ENCODE data around the gene C20orf202.
A peak's percentile ranks its signal among the peaks of the same experiment; 100 is the strongest.

The C20orf202 gene

GRCh38 chr20:1185316-1185741 is 17.9 kb upstream of the C20orf202 start:
- DNase-seq = no peak

- peak; percentile 24 to 42 for DNase-seq
Measured at GRCh38 chr20:1185790-1186334, 17.4 kb upstream of the C20orf202 start.

GRCh38 chr20:1186367-1186991 is 16.8 kb upstream of the C20orf202 start:
- DNase-seq = no peak

GRCh38 chr20:1187605-1188171 is 15.6 kb upstream of the C20orf202 start:
- no peak for DNase-seq

- DNase-seq = no peak
Measured at GRCh38 chr20:1188347-1188746, 14.9 kb upstream of the C20orf202 start.

- DNase-seq = no peak
Measured at GRCh38 chr20:1189827-1190226, 13.4 kb upstream of the C20orf202 start.

GRCh38 chr20:1190847-1191246 is 12.4 kb upstream of the C20orf202 start:
- DNase-seq = no peak

GRCh38 chr20:1191299-1191698 is 12.0 kb upstream of the C20orf202 start:
- DNase-seq = no peak

- DNase-seq = no peak
Measured at GRCh38 chr20:1195226-1195625, 8.0 kb upstream of the C20orf202 start.

GRCh38 chr20:1196634-1197033 is 6.6 kb upstream of the C20orf202 start:
- no peak for DNase-seq

GRCh38 chr20:1197801-1198200 is 5.5 kb upstream of the C20orf202 start:
- DNase-seq = no peak

- no peak for DNase-seq
Measured at GRCh38 chr20:1198751-1199150, 4.5 kb upstream of the C20orf202 start.

- DNase-seq = no peak
Measured at GRCh38 chr20:1199212-1199873, 3.9 kb upstream of the C20orf202 start.

- DNase-seq = no peak
Measured at GRCh38 chr20:1199964-1200363, 3.3 kb upstream of the C20orf202 start.

GRCh38 chr20:1203630-1204029 is 376 bp downstream of the C20orf202 start:
- no peak for DNase-seq

- no peak for DNase-seq
Measured at GRCh38 chr20:1204113-1204512, 859 bp downstream of the C20orf202 start.

- no peak for DNase-seq
Measured at GRCh38 chr20:1204576-1204975, 1.3 kb downstream of the C20orf202 start.

- no peak for DNase-seq
Measured at GRCh38 chr20:1205802-1206201, 2.5 kb downstream of the C20orf202 start.

- DNase-seq = no peak
Measured at GRCh38 chr20:1206366-1207148, 3.3 kb downstream of the C20orf202 start.

- DNase-seq = no peak
Measured at GRCh38 chr20:1207293-1207878, 4.1 kb downstream of the C20orf202 start.

- DNase-seq = no peak
Measured at GRCh38 chr20:1209447-1210387, 6.5 kb downstream of the C20orf202 start.

GRCh38 chr20:1210501-1210900 is 7.2 kb downstream of the C20orf202 start:
- DNase-seq = no peak

Data from stimulated activated CD4-positive, alpha-beta T cell treated with anti-CD3 and anti-CD28 coated beads, Interleukin-4, amount 100 ng/mL, for 4 hours (primary cell).